Gastrocnemius medialis (tissue), 4 donors: ENCODE measurements around the gene INPP4B.

Experiments used
- CTCF ChIP-seq, 5 experiments: fragments of 450-650 bp in 3 of 5; fragments of 200-600 bp in 2 of 5; sonication (generic) in 2 of 5; IDR thresholded peaks in 4 of 5; conservative IDR thresholded peaks in 1 of 5; 1 replicate in 4 of 5; 2 replicates in 1 of 5; pipeline ENCODE4 v1.5.1; 2016 to 2019; ENCODE audit warnings: antibody characterized with exemption in 5 of 5, mild to moderate bottlenecking in 3 of 5, moderate library complexity in 3 of 5
- POLR2A ChIP-seq, 2 donors: fragments of 450-650 bp; IDR thresholded peaks; one replicate each; pipeline ENCODE4 v1.6.1; 2017; ENCODE audit warnings: antibody characterized with exemption in 2 of 2, mild to moderate bottlenecking in 2 of 2, moderate library complexity in 2 of 2

GRCh38 chr4:142383800-142384470 lies 462.2 kb downstream of the INPP4B start:
- TF ChIP-seq CTCF (IDR thresholded peaks at IDR 0.05 in 4 of 5, conservative IDR thresholded peaks at IDR 0.05 in 1 of 5) (no peak), POLR2A (IDR thresholded peaks at IDR 0.05) (no peak)
